Raji (cell line): ENCODE data around the gene KCNJ10.

Source experiments
- POLR2A ChIP-seq: IDR thresholded peaks from 2 replicates; pipeline ENCODE4 v1.6.1; 2011; ENCODE audit warnings: low read depth, low read length, control low read depth; ENCODE audit not compliant: insufficient read depth

Gene KCNJ10

DNA sequence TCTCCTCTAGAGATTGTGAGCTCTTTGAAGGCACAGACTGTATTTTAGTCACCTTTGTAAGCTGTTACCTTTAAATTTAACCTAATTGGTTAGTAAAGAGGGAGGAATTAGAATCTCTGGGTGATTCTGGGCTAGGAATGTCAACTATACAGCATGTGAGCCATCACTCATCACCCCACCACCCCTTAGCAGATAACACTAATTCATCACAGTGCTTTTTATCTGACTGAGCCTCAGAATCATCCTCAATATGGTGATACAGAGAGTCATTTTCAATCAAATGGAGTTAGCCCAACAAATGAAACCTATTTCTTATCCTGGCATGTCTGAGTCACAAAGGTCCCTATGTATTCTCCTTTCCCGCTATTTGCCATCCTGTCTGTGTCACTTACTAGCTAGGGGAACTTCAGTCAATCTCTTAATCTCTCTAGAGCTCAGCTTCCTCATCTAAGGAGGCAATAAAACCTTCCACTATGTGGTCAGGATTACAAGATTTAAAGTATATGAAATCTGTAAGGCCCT lies 13.3 kb downstream of the KCNJ10 start:
- TF ChIP-seq POLR2A = no peak

DNA sequence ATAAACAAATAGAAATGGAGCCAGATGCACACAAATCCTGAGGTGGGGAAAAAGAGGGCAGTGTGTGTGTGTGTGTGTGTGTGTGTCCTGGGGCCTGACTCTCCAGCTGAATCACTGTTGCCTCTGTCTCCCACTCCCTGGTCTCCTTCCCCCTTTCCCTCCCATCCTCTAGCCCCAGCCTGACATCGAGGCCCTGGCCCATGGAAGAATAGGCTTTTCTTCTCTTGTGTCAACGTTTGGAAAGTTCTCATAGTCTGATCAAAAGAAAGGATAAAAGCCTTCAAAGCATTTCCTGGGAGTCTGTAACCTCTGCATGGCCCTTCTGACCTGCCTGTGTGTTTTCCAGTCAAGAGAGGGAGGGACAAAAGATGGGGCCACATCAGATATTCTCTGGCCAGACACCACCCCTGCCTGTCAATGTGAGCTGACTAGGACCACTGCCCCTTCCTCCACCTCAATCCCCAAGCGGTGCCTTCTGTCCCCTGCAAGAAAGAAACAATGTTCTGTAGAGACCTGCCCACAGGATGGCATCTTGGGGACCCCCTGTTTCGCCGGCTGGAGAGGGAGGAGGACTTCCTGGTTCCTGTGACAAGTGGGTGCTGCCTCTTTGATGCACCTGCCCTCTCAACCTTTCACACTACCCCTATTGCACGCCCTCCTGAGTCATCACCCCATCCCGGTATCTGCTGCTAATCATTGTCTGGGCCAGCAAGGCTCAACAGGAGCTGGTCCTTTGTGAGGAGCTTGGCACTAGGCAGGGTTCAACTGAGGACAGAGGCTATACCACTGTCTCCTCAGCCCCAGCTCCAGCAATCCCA lies 16.2 kb downstream of the KCNJ10 start:
- TF ChIP-seq POLR2A = no peak

DNA sequence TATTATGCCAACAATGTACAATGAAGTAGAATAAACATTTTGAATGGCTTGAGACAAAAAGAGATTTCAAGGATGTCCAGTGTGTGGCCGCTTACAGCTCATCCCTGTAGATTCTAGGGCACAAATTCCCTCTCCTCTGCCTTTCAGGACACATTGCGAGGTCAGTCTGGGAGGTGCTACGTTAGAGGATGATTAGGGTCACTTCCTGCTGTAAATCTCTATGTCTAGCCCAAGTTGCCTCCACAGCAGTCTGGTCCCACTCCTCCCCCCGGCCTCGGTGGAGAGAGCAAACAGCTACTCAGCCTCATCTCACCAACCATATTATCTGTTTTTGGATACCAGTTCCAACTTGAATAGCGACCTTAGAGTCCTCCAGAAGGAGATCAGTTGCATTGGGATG lies 17.0 kb downstream of the KCNJ10 start:
- TF ChIP-seq POLR2A = no peak

DNA sequence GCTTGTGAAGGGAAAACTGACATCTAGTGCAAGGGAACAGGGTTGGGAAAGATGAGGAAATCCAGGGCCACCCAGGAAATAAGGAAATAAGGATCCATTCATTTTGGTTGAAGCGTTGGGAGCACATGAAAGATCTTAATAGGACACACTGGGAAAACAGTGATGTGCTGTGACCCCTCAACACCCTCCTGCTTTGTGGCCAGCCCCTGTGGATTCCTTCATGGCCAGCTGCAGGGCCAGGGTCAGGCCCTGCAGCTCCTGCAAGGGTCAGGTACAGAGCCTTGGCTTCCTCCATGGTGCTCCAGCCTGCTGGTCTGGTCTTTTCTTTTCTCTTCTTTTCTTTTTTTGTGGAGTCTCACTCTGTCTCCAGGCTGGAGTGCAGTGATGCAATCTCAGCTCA lies 19.3 kb downstream of the KCNJ10 start:
- TF ChIP-seq POLR2A = no peak

DNA sequence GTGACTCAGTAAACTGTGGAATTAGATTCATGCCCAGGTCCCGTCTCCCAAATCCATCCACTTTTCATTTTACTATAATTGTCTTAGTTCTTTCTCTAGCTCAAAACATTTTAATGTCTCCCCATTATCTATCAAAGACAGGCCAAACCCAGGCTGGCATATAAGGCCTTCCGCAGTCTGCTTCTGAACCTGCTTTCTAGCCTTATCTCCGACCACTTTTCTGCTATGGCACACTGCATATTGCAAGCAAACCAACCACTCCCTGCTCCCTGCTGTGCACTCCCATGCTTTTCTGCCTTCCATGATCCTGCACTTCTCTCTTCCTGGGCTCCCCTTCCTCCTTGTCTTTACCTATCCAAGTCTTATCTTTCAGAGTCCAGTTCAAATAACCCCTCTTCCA lies 20.9 kb downstream of the KCNJ10 start:
- TF ChIP-seq POLR2A = no peak

DNA sequence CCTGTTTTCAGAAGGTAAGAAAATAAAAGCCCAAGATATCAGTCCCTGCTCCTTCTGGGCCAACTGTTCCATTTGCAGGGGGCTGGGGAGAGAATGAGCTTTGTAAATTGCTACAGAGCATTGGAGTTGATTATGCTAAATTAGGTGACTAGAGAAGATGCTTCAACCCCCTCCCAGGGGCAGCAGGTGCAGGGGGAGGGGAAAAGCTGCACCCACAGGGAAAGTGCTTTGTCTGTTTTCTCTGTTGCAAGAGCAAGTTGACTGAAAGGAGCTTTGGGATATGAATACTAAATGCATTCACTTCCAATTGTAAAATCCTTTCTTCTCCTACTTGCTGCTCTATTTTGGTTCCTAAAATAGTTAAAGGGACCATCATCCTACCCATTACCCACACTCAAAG lies 21.6 kb downstream of the KCNJ10 start:
- no peak for TF ChIP-seq POLR2A

DNA sequence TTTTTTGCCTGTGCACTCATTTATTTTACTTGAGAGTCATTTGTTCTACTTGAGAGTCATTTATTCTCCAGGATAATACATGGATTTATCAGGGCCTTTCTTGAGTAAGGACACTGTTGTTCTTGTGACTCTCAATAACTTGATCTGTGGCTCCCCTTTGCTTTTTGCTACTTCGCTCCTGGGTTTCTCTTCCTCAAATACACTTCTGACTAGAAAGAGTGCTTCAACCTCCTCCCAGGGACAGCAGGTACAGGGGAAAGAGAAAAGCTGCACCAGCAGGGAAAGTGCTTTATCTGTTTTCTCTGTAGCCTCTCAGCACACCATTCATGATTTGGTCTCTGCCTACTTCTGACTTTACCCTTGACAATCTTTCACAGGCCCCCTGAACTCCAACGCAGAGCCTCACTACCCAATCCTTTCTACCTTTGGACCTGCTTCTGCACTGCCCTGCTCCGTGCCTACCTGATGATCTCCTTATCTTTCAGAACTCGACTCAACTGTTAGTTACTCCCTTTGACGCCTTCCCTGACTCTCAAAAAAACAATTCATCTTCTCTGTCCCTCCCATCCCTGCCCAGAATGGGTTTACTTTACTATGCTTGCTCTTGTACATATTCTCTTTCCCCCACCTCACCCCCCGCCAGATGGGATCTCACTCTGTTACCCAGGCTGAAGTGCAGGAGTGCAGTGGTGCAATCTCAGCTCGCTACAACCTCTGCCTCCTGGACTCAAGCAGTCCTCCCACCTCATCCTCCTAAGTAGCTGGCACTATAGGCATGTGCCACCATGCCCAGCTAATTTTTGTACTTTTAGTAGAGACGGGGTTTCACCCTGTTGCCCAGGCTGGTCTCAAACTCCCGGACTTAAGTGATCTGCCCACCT lies 22.6 kb downstream of the KCNJ10 start:
- TF ChIP-seq POLR2A = no peak

DNA sequence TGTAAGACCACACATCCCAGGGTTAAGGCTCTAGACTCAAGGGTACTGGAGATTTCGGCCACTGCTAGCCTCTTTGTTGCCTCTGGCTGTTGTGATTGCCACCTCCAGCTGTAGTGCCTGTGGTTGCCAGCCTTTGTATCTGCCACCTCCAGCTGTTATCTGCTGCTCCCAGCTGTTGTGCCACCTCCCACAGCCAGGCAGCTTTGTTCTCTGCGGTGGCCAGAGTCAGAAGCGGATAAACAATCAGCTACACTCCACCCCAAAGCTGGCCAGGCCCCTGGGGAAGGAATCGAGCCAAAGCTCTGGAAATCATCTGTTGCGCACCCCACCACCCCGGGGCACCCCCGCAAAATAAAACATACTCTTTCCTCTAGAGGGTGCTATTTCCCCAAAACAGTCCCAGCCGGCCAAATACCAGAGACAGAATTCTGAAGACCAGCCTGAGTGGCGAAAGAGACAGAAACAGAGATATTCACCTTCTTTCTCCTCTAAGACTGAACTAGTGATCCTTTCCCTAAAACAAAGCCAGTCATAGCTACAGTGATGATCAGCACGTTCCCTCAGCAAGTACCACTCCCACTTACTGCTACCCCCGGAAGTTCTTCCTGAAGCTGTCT lies 23.4 kb downstream of the KCNJ10 start:
- no peak for TF ChIP-seq POLR2A

DNA sequence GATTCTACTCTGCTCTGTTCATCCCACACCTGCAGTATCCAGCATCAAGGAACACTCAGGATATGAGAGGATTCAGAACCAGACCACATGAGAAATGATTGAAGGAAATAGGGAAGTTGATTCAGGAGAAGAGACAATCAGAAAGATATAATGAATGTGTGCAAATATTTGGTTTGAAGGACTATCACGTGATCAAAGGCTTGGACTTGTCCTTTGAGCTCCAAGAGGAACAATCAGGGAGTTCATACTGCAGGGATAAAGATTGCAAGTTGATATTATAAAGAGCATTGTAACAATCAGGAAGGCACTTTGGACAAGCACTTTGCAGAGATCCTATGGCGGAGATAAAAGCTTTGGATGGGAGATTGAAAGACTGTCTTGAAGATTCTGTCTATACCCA lies 24.3 kb downstream of the KCNJ10 start:
- no peak for TF ChIP-seq POLR2A

DNA sequence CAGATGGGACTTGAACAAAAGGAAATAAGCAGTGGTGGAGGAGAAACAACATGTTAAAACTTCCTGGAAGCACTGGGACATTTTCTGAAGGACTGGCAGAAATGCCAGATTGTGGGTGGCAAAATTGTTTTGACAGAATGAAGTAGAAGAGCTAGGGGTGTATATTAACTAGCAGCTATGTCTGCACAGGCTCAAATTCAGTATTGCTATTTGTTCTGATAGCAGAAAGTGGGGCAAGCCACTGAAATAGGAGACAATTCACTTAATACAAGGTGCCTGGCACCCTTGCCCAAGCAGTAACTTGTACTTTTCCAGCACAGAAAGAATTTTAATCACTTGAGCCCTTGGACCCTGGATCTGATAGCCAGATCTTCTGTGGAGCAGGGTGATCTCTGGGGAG lies 26.4 kb downstream of the KCNJ10 start:
- TF ChIP-seq POLR2A = no peak

DNA sequence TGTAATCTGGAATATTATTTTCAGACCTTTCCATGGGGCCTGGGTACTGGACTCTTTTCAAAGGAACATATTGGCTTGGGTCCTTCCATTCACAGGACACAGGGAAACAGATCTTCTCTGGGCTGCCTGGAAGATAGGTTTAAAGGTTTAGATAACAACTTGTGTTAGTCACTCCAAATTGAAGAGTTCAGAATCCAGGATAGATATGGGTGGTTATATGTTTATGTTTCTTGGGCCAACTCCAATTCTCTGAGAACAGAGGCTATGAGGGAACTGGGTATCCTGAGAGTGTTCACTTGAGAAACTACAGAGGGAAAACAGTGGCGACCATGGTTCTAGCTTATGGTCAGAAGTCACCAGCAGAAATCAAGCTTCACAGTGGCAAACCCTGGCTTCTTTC lies 29.5 kb downstream of the KCNJ10 start:
- no peak for TF ChIP-seq POLR2A

DNA sequence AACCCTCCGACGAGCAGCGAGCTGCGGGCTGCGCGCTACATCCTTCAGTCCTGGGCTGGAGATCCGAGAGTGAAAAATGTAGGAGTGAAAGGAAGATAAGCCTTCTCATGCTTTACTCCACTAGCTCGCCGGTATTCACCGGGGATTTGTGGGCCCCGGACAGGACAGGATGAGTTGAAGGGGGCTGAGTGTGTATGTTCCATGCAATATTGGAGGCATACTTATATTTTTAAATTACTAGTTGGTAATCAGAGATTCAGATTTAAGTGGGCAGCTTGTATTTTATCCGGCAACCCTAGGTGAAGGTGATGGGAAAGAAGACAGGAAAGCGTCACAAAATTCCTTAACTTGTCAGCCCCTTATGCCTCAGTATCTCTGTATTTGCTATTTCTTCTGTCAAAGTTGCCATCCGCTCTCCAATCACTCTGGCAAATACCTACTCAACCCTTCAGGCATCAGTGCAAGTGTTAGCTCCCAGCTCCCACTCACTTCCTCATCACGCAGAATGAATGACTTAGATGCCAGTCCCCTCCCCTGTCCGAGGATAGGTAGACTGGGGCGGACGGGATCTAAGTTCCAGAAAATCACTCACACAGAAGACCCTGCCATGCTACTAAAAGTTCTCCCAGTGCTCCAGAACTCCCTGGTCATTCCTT lies 37.7 kb downstream of the KCNJ10 start:
- no peak for TF ChIP-seq POLR2A

DNA sequence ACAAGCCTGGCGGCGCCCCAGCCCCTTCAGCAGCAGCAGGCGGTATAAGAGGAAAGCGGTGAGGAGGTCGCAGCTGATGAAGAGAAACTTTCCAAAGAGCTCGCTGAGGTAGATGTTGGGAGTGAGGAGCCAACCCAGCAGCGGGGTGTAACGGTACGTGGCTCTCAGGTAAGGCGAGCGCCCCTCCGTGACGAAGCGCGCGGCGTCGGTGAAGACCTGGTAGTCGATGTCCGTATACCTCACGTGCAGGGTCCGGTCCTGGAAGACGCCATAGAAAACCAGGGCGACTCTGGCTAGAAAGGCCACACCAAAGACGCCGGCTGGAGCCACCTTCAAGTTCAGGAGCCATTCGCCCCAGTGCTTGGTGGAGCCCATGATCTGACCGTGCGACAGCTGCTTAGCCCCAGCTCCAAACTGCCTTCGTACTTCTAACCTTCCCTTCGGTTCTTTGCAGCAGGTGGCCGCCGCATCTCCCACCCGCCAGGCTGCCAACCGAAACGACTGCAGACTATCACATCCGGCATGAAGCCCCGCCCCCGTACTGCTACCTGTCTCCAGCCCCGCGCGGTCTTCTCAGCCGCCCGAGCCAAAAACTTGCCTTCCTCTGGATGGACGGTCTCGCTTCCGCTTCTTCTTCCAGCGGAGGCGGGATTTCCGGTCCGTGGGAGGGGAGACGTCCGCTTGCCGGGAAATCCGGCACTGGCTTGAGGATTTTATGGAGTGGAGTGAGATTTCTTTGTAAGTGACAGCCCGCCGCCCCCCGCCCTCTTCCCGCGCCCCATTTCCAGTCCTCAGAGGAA lies 38.4 kb downstream of the KCNJ10 start, which contains the start of gene PIGM:
Gene PIGM, minus strand, starts transcription at position 626 of the 800 bp plus-strand sequence. Its CDS starts 251 bp downstream, at position 375.
- TF ChIP-seq POLR2A = peak; percentile 71
